Ishikawa (cell line): Measurements from ENCODE around the gene SIGLEC12.

Experiments
- CEBPB ChIP-seq: IDR thresholded peaks from 2 replicates; pipeline ENCODE4 v1.6.1; 2012
- CREB1 ChIP-seq: IDR thresholded peaks from 2 replicates; pipeline ENCODE4 v1.6.1; 2012; ENCODE audit warnings: low read depth
- EGR1 ChIP-seq: IDR thresholded peaks from 2 replicates; pipeline ENCODE4 v1.6.1; 2012
- EP300 ChIP-seq: IDR thresholded peaks from 2 replicates; pipeline ENCODE4 v1.6.1; 2012; ENCODE audit warnings: borderline replicate concordance
- FOXM1 ChIP-seq: IDR thresholded peaks from 2 replicates; pipeline ENCODE4 v1.6.1; 2012; ENCODE audit warnings: low read depth, borderline replicate concordance
- NFIC ChIP-seq: IDR thresholded peaks from 2 replicates; pipeline ENCODE4 v1.6.1; 2012
- RAD21 ChIP-seq: IDR thresholded peaks from 2 replicates; pipeline ENCODE4 v1.6.1; 2012; ENCODE audit warnings: low read depth
- TAF1 ChIP-seq: IDR thresholded peaks from 2 replicates; pipeline ENCODE4 v1.6.1; 2012; ENCODE audit warnings: low read depth, mild to moderate bottlenecking
- TCF12 ChIP-seq: IDR thresholded peaks from 2 replicates; pipeline ENCODE4 v1.6.1; 2012; ENCODE audit warnings: low read depth
- TEAD4 ChIP-seq: IDR thresholded peaks from 2 replicates; pipeline ENCODE4 v1.6.1; 2012
- YY1 ChIP-seq: IDR thresholded peaks from 2 replicates; pipeline ENCODE4 v1.6.1; 2012; ENCODE audit warnings: low read depth
- ZBTB7A ChIP-seq: IDR thresholded peaks from 2 replicates; pipeline ENCODE4 v1.6.1; 2012; ENCODE audit warnings: low read depth
- TF ChIP-seq, protein P1 (sequence below): IDR thresholded peaks from 2 replicates; pipeline ENCODE4 v1.6.1; 2012; ENCODE audit warnings: low read depth, mild to moderate bottlenecking
- TF ChIP-seq, protein P2 (sequence below): IDR thresholded peaks from 2 replicates; pipeline ENCODE4 v1.6.1; 2012
- TF ChIP-seq, protein P3 (sequence below): IDR thresholded peaks from 2 replicates; pipeline ENCODE4 v1.6.1; 2012

SIGLEC12 gene

DNA sequence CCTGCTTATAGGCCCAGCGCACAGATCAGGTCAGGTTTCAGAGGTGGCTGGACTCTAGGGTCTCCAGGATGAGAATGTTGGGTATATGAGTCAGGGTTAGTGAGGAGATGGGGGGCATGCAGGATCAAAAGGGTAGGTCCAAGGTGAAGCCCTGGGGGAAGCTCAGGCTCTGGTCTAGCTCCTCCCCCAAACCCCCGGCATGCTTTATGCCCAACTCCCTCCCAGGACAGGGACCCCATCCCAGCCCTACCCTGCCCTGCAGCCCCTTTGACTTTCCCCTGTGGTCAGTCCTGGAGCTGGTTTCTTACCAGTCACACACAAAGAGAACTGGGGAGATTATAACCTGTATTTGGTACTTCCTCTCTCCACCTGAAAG is 33.1 kb downstream of the SIGLEC12 start:
- TF ChIP-seq, protein P1, sequence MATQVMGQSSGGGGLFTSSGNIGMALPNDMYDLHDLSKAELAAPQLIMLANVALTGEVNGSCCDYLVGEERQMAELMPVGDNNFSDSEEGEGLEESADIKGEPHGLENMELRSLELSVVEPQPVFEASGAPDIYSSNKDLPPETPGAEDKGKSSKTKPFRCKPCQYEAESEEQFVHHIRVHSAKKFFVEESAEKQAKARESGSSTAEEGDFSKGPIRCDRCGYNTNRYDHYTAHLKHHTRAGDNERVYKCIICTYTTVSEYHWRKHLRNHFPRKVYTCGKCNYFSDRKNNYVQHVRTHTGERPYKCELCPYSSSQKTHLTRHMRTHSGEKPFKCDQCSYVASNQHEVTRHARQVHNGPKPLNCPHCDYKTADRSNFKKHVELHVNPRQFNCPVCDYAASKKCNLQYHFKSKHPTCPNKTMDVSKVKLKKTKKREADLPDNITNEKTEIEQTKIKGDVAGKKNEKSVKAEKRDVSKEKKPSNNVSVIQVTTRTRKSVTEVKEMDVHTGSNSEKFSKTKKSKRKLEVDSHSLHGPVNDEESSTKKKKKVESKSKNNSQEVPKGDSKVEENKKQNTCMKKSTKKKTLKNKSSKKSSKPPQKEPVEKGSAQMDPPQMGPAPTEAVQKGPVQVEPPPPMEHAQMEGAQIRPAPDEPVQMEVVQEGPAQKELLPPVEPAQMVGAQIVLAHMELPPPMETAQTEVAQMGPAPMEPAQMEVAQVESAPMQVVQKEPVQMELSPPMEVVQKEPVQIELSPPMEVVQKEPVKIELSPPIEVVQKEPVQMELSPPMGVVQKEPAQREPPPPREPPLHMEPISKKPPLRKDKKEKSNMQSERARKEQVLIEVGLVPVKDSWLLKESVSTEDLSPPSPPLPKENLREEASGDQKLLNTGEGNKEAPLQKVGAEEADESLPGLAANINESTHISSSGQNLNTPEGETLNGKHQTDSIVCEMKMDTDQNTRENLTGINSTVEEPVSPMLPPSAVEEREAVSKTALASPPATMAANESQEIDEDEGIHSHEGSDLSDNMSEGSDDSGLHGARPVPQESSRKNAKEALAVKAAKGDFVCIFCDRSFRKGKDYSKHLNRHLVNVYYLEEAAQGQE, result no peak
- TF ChIP-seq EGR1, result no peak
- no peak for TF ChIP-seq TAF1
- no peak for TF ChIP-seq NFIC
- TF ChIP-seq TEAD4, result no peak

DNA sequence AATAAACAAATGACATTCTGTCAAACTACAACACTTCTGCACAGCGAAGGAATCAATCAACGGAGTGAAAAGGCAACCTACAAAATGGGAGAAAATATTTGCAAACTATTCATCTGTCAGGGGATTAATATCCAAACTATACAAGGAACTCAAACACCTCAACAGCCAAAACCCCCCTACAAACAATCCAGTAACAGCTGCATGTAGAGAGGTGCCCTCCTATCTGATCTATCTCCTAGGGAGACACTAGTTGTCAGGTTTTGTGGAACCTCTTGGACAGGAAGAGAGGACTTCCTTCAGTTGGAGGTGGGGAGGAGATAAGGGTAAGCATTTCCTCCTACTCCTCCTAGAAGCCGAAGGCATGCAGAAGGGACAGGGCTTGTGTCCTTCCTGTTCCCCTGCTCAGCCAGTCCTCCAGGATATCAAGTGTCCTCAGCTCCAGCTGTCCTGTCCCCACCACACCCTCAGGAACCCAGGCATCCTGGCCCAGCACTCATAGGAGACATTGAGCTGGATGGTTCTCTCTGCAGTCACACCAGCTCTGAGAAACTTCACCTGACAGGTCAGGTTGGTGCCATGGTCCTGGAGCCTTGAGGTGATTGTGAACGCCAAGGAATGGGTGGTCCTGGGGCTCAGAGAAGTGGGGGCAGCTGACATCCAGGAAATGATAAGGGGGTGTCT is 33.6 kb downstream of the SIGLEC12 start:
- TF ChIP-seq, protein P2, sequence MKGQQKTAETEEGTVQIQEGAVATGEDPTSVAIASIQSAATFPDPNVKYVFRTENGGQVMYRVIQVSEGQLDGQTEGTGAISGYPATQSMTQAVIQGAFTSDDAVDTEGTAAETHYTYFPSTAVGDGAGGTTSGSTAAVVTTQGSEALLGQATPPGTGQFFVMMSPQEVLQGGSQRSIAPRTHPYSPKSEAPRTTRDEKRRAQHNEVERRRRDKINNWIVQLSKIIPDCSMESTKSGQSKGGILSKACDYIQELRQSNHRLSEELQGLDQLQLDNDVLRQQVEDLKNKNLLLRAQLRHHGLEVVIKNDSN, result no peak
- no peak for TF ChIP-seq ZBTB7A

DNA sequence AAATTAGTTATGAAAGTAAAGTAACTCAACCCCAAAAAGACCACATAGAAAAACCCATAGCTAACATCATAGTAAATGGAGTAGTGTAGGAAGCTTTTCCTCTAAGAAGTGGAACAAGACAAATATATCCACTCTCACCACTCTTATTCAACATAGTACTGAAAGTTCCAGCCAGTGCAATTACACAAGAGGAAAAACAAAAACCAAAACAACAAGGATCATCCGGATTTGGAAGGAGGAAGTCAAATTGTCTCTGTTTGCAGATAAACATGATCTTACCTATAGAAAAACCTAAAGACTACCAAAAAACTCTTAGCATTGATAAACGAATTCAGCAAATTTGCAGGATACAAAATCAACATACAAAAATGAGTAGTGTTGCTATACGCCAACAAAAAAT is 34.9 kb downstream of the SIGLEC12 start:
- TF ChIP-seq, protein P2, result no peak
- TF ChIP-seq NFIC, result no peak
- TF ChIP-seq TCF12, result no peak
- no peak for TF ChIP-seq EP300
- TF ChIP-seq EGR1, result no peak
- no peak for TF ChIP-seq ZBTB7A
- TF ChIP-seq YY1, result no peak
- TF ChIP-seq RAD21, result no peak
- no peak for TF ChIP-seq CREB1
- TF ChIP-seq, protein P3, sequence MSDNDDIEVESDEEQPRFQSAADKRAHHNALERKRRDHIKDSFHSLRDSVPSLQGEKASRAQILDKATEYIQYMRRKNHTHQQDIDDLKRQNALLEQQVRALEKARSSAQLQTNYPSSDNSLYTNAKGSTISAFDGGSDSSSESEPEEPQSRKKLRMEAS, result no peak

DNA sequence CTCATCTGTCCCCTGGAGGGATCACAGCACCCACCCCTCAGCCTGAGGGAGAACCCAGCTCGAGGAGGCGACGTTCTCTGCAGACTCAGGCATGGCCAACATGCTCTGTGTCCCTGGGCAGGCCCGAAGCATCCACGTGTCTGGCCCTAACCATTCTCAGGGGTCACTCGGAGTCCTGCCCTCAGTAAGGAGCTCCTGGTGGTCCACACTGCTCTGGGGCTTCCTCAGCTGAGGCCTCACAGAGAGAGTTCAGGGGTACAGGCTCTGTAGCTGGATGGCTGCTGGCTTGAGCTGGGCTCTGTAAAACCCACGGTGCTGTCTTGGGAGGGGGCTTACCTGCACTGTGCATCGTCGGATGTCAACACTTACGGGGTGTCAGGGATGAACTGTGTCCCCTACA is 38.9 kb downstream of the SIGLEC12 start:
- TF ChIP-seq YY1, result no peak
- no peak for TF ChIP-seq TEAD4
- TF ChIP-seq, protein P3, result no peak
- no peak for TF ChIP-seq TAF1
- no peak for TF ChIP-seq RAD21
- no peak for TF ChIP-seq CREB1
- no peak for TF ChIP-seq NFIC
- TF ChIP-seq ZBTB7A, result no peak
- TF ChIP-seq, protein P2, result no peak
- TF ChIP-seq EP300, result no peak
- TF ChIP-seq, protein P1, result no peak
- TF ChIP-seq FOXM1, result no peak
- no peak for TF ChIP-seq CEBPB
- TF ChIP-seq TCF12, result no peak
- no peak for TF ChIP-seq EGR1

DNA sequence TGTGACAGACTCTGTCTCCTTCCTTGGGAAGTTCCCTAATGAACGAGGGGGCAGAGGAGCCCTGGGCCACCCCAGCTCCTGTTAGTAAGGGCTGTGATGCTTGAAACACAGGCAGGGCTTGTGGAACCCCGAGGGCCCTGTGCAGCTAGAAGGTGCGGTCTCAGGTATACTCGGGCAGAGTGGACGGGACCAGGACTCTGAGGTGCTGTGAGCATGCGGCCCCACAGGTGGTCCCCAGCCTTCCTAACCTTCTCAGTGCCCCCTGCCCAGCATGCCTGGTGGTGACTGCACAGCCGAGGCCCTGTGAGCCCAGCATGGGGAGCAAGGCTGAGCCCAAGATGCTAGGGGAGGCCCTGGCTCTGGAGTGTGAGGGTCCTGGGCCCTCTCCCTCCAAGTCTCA is 39.3 kb downstream of the SIGLEC12 start:
- TF ChIP-seq, protein P2, result no peak
- TF ChIP-seq TCF12, result no peak
- TF ChIP-seq CEBPB, result no peak
- TF ChIP-seq NFIC, result no peak
- no peak for TF ChIP-seq TEAD4
- no peak for TF ChIP-seq EP300
- TF ChIP-seq, protein P1, result no peak
- TF ChIP-seq RAD21, result no peak
- no peak for TF ChIP-seq FOXM1
- no peak for TF ChIP-seq CREB1
- TF ChIP-seq, protein P3, result no peak
